NCI-H2227 treated with DMSO at 0.1 percent for 48 hours (cell line): ENCODE measurements around the gene FIBCD1.

Experiments used
- DNase-seq: peaks from one replicate; lab custom pipeline; 2025; lab: John Stamatoyannopoulos, UW

FIBCD1 gene

GRCh38 chr9:130938652-130939404 lies at the start of gene FIBCD1:
TSS of gene FIBCD1 (minus strand) at chr9:130939247. CDS start at chr9:130938607, 640 bp downstream.
- DNase-seq, result no peak

GRCh38 chr9:130988400-130988747 lies 49.3 kb upstream of the FIBCD1 start:
- no peak for DNase-seq

- DNase-seq, result no peak
Observed at GRCh38 chr9:130987738-130988399, 48.8 kb upstream of the FIBCD1 start.

- DNase-seq, result no peak
Observed at GRCh38 chr9:130987054-130987453, 48.0 kb upstream of the FIBCD1 start.

GRCh38 chr9:130986356-130986965 lies 47.4 kb upstream of the FIBCD1 start:
- DNase-seq, result no peak

- no peak for DNase-seq
Observed at GRCh38 chr9:130985606-130986162, 46.6 kb upstream of the FIBCD1 start.

- no peak for DNase-seq
Observed at GRCh38 chr9:130985029-130985428, 46.0 kb upstream of the FIBCD1 start.

- DNase-seq, result no peak
Observed at GRCh38 chr9:130984521-130984920, 45.5 kb upstream of the FIBCD1 start.

- DNase-seq, result no peak
Observed at GRCh38 chr9:130983970-130984369, 44.9 kb upstream of the FIBCD1 start.

GRCh38 chr9:130983359-130983670 lies 44.3 kb upstream of the FIBCD1 start:
- no peak for DNase-seq

GRCh38 chr9:130982636-130983358 lies 43.8 kb upstream of the FIBCD1 start:
- no peak for DNase-seq

- DNase-seq, result no peak
Observed at GRCh38 chr9:130981756-130982137, 42.7 kb upstream of the FIBCD1 start.

GRCh38 chr9:130981002-130981755 lies 42.1 kb upstream of the FIBCD1 start:
- no peak for DNase-seq

- no peak for DNase-seq
Observed at GRCh38 chr9:130980526-130980925, 41.5 kb upstream of the FIBCD1 start.

GRCh38 chr9:130979591-130980385 lies 40.7 kb upstream of the FIBCD1 start:
- no peak for DNase-seq

GRCh38 chr9:130977811-130978221 lies 38.8 kb upstream of the FIBCD1 start:
- DNase-seq, result no peak

GRCh38 chr9:130975932-130976841 lies 37.1 kb upstream of the FIBCD1 start:
- DNase-seq, result no peak

- DNase-seq, result no peak
Observed at GRCh38 chr9:130975156-130975555, 36.1 kb upstream of the FIBCD1 start.

GRCh38 chr9:130974697-130975096 lies 35.6 kb upstream of the FIBCD1 start:
- DNase-seq, result no peak
